Measurements from ENCODE around the gene SAMD13.

DNA sequence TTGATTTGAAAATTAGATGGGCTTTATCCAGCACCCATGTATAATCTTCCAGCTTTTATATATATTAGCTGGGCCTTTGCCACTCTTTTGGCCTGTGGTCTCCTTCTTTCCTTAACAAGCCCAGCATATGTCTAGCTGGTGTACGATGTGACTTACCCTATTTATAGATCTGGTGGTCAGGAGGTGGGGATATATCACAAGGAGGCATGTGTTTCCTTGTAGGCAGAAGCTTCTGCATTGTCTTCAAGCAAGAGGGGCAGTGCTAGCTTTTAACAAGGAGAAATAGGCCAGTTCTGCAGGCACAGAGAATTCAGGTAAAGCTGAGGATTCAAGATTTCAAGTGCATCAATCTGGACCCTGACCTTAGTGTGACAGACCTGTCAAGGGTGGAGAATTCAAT, 58.8 kb downstream of the SAMD13 start:
- no peak for TF ChIP-seq EZH2phosphoT487 (IDR thresholded peaks at IDR 0.05; ENCODE audit: borderline replicate concordance, low read length)
- TF ChIP-seq, protein P1, sequence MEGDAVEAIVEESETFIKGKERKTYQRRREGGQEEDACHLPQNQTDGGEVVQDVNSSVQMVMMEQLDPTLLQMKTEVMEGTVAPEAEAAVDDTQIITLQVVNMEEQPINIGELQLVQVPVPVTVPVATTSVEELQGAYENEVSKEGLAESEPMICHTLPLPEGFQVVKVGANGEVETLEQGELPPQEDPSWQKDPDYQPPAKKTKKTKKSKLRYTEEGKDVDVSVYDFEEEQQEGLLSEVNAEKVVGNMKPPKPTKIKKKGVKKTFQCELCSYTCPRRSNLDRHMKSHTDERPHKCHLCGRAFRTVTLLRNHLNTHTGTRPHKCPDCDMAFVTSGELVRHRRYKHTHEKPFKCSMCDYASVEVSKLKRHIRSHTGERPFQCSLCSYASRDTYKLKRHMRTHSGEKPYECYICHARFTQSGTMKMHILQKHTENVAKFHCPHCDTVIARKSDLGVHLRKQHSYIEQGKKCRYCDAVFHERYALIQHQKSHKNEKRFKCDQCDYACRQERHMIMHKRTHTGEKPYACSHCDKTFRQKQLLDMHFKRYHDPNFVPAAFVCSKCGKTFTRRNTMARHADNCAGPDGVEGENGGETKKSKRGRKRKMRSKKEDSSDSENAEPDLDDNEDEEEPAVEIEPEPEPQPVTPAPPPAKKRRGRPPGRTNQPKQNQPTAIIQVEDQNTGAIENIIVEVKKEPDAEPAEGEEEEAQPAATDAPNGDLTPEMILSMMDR (IDR thresholded peaks at IDR 0.05; ENCODE audit: low read depth, low read length, poor library complexity, severe bottlenecking): no peak
